ENCODE data around the gene MDFI.

GRCh38 chr6:41595166-41595565, 43.1 kb upstream of the MDFI start:
- TF ChIP-seq CTCF (IDR thresholded peaks at IDR 0.05) (no peak), ZFX (IDR thresholded peaks at IDR 0.05; ENCODE audit: borderline replicate concordance) (no peak)
